Endothelial cell of umbilical vein (primary cell): Measurements from ENCODE around the gene TSFM.

Experiments used
- MYC ChIP-seq: IDR thresholded peaks from one replicate; pipeline ENCODE4 v1.6.1; 2011; ENCODE audit warnings: mild to moderate bottlenecking, low read depth, low read length
- POLR2A ChIP-seq: IDR thresholded peaks from 2 replicates; pipeline ENCODE4 v1.6.1; 2012; ENCODE audit warnings: low read depth, mild to moderate bottlenecking, control low read depth, low read length
- POLR2AphosphoS5 ChIP-seq: IDR thresholded peaks from 2 replicates; pipeline ENCODE4 v1.6.1; 2012; ENCODE audit warnings: low read depth, mild to moderate bottlenecking, control low read depth, low read length, moderate library complexity; ENCODE audit not compliant: insufficient read depth
- TF ChIP-seq, protein P1 (sequence below), 2 donors: IDR thresholded peaks; 1 replicate in 1 of 2; 2 replicates in 1 of 2; pipeline ENCODE4 v1.5.1; 2011; ENCODE audit warnings: low read length in 2 of 2, mild to moderate bottlenecking in 2 of 2, moderate library complexity in 2 of 2, control low read depth in 1 of 2, inconsistent platforms in 1 of 2, low read depth in 1 of 2; ENCODE audit not compliant: insufficient read depth in 1 of 2; ENCODE audit errors: extremely low read depth in 1 of 2

DNA sequence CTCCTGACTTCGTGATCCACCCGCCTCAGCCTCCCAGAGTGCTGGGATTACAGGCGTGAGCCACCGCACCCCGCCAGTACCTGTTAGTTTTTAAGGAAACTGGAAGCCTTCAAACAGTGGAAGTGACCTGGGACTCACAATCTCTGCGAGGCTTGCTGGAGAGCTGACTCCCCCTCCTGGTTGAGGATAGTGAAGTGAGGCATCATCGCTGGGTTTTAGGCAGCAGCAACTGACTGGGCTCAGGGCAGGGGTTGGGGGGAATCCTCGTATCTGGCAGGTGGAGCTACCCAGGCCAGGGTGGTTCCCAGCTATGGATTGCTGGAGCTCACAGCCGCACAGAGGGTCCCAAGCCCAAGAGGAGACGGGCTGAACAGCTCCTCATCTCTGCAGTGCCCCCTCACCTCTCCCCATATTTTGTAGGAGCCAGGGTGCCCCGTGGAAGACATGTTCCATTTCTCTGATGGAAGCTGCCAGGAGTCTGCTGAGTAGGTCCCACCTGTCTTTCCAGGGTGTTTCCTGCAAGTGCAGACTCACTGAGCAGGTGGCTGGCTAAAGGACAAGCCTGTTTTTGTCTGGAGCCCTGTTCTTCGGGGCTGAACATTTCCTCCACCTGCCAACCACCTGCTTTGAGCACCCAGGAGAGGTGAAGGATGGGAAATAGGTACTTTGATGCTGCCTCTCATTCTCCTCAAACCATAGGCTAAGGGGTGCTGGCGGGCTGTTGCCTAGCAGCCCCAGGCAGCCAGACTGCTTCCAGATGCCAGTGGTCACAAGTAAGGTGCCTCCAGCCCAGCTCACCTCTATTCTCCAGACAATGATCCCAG lies 32.8 kb downstream of the TSFM start:
- TF ChIP-seq, protein P1, sequence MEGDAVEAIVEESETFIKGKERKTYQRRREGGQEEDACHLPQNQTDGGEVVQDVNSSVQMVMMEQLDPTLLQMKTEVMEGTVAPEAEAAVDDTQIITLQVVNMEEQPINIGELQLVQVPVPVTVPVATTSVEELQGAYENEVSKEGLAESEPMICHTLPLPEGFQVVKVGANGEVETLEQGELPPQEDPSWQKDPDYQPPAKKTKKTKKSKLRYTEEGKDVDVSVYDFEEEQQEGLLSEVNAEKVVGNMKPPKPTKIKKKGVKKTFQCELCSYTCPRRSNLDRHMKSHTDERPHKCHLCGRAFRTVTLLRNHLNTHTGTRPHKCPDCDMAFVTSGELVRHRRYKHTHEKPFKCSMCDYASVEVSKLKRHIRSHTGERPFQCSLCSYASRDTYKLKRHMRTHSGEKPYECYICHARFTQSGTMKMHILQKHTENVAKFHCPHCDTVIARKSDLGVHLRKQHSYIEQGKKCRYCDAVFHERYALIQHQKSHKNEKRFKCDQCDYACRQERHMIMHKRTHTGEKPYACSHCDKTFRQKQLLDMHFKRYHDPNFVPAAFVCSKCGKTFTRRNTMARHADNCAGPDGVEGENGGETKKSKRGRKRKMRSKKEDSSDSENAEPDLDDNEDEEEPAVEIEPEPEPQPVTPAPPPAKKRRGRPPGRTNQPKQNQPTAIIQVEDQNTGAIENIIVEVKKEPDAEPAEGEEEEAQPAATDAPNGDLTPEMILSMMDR (IDR thresholded peaks at IDR 0.05; ENCODE audit: extremely low read depth in 1 of 2, insufficient read depth in 1 of 2, low read depth in 1 of 2, low read length in 2 of 2): no peak
- TF ChIP-seq POLR2A (no peak), MYC (no peak), POLR2AphosphoS5 (no peak)
